SU-DHL-6 (cell line): ENCODE data around the gene NAV2.

Experiments used
- CTCF ChIP-seq: fragments of 200-600 bp; sonication (generic); IDR thresholded peaks from one replicate; pipeline ENCODE4 v1.5.1; 2017; ENCODE audit warnings: antibody characterized with exemption, mild to moderate bottlenecking, low read length, moderate library complexity; ENCODE audit not compliant: insufficient read depth, poor library complexity, severe bottlenecking
- EZH2phosphoT487 ChIP-seq: fragments of 200-600 bp; sonication (generic), shearing (Covaris generic); conservative IDR thresholded peaks from 2 replicates; pipeline ENCODE4 v1.6.1; 2018; ENCODE audit warnings: mild to moderate bottlenecking, antibody characterized with exemption, low read length, moderate library complexity, mixed read lengths

GRCh38 chr11:19924716-19925115 is 212.1 kb downstream of the NAV2 start:
- TF ChIP-seq CTCF, result no peak
- no peak for TF ChIP-seq EZH2phosphoT487
